Psoas muscle (tissue), 8 donors: ENCODE results near the gene EIF3J. TPM values are rescaled to one million over a fixed set of nuclear protein-coding genes. Genes with fewer than 3 reads are reported as not detected.
"Not testable (repeated sequence)": the region's sequence is repeated elsewhere in the genome, so short reads cannot be mapped to it uniquely, and the experiment has no call there.

ENCODE experiments used
- ATAC-seq, 4 donors: fragments of 200-7000 bp; cut with Tn5 transposase; one replicate each; pipeline ENCODE4 v1.9.1; 2020; ENCODE audit warnings: moderate library complexity in 3 of 4, mild to moderate bottlenecking in 2 of 4
- DNase-seq, 2 donors: peaks; one replicate each; pipeline ENCODE4 v3.0.0-alpha.2; 2020
- H3K27ac ChIP-seq: fragments of 200-600 bp; one replicate; pipeline ENCODE4 v1.8.0; 2022
- H3K27me3 ChIP-seq, 3 donors: fragments of 200-600 bp in 1 of 3; one replicate each; pipeline versions ENCODE4 v1.6.1 to v1.8.0; 2013 to 2022; ENCODE audit warnings: low read length in 2 of 3, mild to moderate bottlenecking in 2 of 3, moderate library complexity in 1 of 3; ENCODE audit not compliant: insufficient read depth in 3 of 3
- H3K36me3 ChIP-seq, 2 donors: fragments of 200-600 bp in 1 of 2; one replicate each; pipeline versions ENCODE4 v1.6.1 to v1.8.0; 2013 to 2022; ENCODE audit warnings: low read depth in 1 of 2, mild to moderate bottlenecking in 1 of 2, moderate library complexity in 1 of 2; ENCODE audit not compliant: insufficient read depth in 1 of 2
- H3K4me1 ChIP-seq: fragments of 200-600 bp; one replicate; pipeline ENCODE4 v1.8.0; 2022
- H3K4me3 ChIP-seq: fragments of 200-600 bp; one replicate; pipeline ENCODE4 v1.8.0; 2022; ENCODE audit warnings: mild to moderate bottlenecking
- H3K9me3 ChIP-seq: fragments of 200-600 bp; one replicate; pipeline ENCODE4 v1.8.0; 2022
- WGBS, 3 donors: extraction: QIAGEN DNeasy Blood & Tissue Kit; methylation state at CpG; one replicate each; pipeline versions ENCODE4 v1.1.6 to v1.1.7; 2013; 5-methylcytosine and 5-hydroxymethylcytosine counted together
- intact Hi-C, 2 donors: fragments of 100-400 bp; cut with DNase I; formaldehyde crosslinking; loops; one replicate each; pipeline versions ENCODE4 v1.11.0 to v1.14.2; 2022
- polyA plus RNA-seq, 3 donors: library from polyadenylated mRNA; stranded (reverse); fragments of 200-250 nt; gene quantifications; one replicate each; pipeline ENCODE4 v1.2.3, GENCODE V29; 2013
- total RNA-seq, 4 donors: library from RNA; stranded (reverse); fragmentation: NEBNext Ultra II Directional in 2 of 4; extraction: Animal tissue kit (Norgen Biotek cat#: 25700) in 2 of 4; gene quantifications; one replicate each; pipeline versions ENCODE4 v1.2.1 to v1.2.4, GENCODE V29; 2021 to 2023
- TF ChIP-seq, protein P1 (sequence below): fragments of 200-600 bp; IDR thresholded peaks from one replicate; pipeline ENCODE4 v1.8.0; 2022; ENCODE audit warnings: antibody characterized with exemption
- donor health status: healthy with polysubstance abuse.
- donor health status: DM: no; HTN: no; CAD: no; lungs with moderate emphysema.
- donor health status: Bipolar disorder and iron deficiency.
- donor health status: healthy.
- donor health status: DM: yes; HTN: yes; CAD: no.
- donor health status: DM: no; HTN: no; CAD: no.
- donor health status: DM: no; HTN: no; CAD: no.
- donor health status: DM: yes; HTN: yes; CAD: no.

EIF3J gene
- total and polyA plus RNA-seq, 7 donors = 123 to 238 (median 213) TPM

DNA sequence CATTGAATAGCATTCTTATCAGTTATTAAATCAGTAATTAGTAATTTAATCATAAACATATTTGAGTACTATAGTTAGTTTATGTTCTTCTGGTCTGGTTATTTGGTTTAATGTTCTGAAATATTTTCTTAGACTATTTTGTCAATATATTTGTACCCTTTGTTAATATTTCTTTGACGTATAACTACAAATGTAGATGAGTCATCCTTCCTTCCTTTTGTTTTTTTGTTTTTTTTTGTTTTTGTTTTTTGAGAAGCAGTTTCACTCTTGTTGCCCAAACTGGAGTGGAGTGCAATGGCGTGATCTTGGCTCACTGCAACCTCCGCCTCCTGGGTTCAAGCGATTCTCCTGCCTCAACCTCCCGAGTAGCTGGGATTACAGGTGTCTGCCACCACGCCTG, 17.4 kb upstream of the EIF3J start:
- H3K27me3 ChIP-seq = no peaks in the 10 kb centered on the region
- DNase-seq = no peak
- ATAC-seq = no peak
- no peaks in the 10 kb centered on the region for H3K9me3 ChIP-seq
- no peaks in the 10 kb centered on the region for H3K4me1 ChIP-seq
- H3K27ac ChIP-seq = no peak overlapping the region
- peaks cover 0 to 83% of the 10 kb centered on the region in 2 donors for H3K36me3 ChIP-seq
- intact Hi-C loops = no loop called here
- WGBS, 3 donors = 92 to 93% (median 92%) methylated on average over 6 of the region's 6 CpGs
- TF ChIP-seq, protein P1, sequence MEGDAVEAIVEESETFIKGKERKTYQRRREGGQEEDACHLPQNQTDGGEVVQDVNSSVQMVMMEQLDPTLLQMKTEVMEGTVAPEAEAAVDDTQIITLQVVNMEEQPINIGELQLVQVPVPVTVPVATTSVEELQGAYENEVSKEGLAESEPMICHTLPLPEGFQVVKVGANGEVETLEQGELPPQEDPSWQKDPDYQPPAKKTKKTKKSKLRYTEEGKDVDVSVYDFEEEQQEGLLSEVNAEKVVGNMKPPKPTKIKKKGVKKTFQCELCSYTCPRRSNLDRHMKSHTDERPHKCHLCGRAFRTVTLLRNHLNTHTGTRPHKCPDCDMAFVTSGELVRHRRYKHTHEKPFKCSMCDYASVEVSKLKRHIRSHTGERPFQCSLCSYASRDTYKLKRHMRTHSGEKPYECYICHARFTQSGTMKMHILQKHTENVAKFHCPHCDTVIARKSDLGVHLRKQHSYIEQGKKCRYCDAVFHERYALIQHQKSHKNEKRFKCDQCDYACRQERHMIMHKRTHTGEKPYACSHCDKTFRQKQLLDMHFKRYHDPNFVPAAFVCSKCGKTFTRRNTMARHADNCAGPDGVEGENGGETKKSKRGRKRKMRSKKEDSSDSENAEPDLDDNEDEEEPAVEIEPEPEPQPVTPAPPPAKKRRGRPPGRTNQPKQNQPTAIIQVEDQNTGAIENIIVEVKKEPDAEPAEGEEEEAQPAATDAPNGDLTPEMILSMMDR = no peak
- H3K4me3 ChIP-seq = no peak overlapping the region

DNA sequence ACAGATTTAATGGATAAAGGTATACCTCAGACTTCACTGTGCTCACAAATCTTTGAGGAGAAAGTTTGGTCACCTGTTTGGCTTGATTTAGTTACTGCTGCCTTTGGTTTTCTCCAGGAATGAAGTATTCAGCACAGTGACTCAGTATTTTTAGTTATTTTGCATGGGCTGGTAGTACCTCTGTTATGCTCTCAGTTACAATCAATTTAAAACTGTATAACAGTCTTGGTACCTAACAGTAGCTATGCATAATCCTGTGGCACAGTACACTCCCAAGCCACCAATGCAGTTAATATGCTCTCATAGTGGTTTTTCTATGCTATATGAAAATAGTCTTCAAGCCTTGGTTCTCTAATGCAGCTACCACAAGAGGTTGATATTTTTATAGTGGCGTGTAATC, 11.9 kb upstream of the EIF3J start:
- TF ChIP-seq, protein P1 = no peak
- Histone ChIP-seq H3K27me3 (no peaks in the 10 kb centered on the region), H3K27ac (no peak overlapping the region), H3K9me3 (no peaks in the 10 kb centered on the region), H3K4me1 (no peaks in the 10 kb centered on the region), H3K36me3 (peaks cover 0 to 90% of the 10 kb centered on the region in 2 donors), H3K4me3 (no peak overlapping the region)
- DNase-seq (no peak), ATAC-seq (no peak)
- intact Hi-C loops = no loop called here
- whole genome bisulfite sequencing, 3 donors = 96 to 100% (median 97%) methylated on average over 1 of the region's 1 CpG

DNA sequence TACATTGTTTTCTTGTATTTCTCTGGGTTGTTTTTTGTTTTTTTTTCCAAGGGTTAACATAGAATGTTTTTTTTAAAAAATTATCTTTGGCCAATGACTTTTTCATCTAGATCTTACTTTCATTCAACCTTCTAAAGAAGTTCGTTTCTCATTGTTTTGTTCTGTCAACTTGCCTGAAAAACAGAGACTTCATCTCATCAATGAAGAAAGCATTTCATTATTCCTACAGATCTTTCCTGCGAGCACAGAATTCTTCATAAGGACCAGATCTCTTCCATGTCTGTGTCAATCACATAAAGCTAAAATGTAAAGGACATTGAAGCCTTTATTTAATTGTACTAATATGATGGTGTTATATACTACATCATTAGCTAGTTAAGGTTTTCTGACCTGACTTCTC, 9.7 kb upstream of the EIF3J start:
- Histone ChIP-seq H3K27me3 (no peaks in the 10 kb centered on the region), H3K36me3 (peaks cover 0 to 86% of the 10 kb centered on the region in 2 donors), H3K4me3 (no peak overlapping the region), H3K27ac (no peak overlapping the region), H3K4me1 (no peaks in the 10 kb centered on the region), H3K9me3 (no peaks in the 10 kb centered on the region)
- no peak for ATAC-seq
- TF ChIP-seq, protein P1 = no peak
- WGBS, 3 donors = 81 to 89% (median 84%) methylated on average over 2 of the region's 2 CpGs
- DNase-seq = no peak
- intact Hi-C loops = no loop called here

DNA sequence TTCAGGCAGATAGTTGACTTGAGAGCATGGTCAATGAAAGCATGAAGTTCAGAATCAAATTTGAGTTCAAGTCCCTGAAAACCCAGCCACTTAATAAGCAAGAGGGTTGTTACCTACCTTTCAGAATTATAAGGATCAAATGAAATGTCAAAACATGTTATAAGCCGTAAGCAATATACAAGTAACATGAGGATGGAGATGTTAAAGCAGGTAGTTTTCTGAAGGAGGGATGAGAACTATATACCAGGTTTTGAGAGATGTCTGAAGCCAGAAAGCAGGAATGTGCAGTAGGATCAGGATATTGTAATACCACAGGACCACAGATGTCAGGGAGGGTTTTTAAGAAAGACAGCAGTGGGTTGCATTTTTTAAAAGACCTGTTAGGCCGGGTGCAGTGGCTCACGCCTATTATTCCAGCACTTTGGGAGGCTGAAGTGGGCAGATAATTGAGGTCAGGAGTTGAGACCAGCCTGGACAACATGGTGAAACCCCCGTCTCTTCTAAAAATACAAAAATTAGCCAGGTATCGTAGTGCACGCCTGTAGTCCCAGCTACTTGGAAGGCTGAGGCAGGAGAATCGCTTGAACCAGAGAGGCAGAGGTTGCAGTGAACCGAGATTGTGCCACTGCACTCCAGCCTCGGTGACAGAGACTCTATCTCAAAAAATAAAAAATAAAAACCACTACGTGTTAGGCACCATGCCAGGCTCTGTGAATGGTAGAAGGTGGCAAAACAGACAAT, 6.9 kb upstream of the EIF3J start:
- TF ChIP-seq, protein P1 = no peak
- no peak overlapping the region for H3K4me3 ChIP-seq
- ATAC-seq (no peak), DNase-seq (no peak)
- peaks cover 4% of the 10 kb centered on the region for H3K4me1 ChIP-seq
- WGBS, 3 donors = 70 to 79% (median 73%) methylated on average over 10 of the region's 10 CpGs
- H3K27ac ChIP-seq = no peak overlapping the region
- peaks cover 0 to 83% of the 10 kb centered on the region in 2 donors for H3K36me3 ChIP-seq
- intact Hi-C loops = no loop called here
- H3K27me3 ChIP-seq = no peaks in the 10 kb centered on the region
- no peaks in the 10 kb centered on the region for H3K9me3 ChIP-seq

DNA sequence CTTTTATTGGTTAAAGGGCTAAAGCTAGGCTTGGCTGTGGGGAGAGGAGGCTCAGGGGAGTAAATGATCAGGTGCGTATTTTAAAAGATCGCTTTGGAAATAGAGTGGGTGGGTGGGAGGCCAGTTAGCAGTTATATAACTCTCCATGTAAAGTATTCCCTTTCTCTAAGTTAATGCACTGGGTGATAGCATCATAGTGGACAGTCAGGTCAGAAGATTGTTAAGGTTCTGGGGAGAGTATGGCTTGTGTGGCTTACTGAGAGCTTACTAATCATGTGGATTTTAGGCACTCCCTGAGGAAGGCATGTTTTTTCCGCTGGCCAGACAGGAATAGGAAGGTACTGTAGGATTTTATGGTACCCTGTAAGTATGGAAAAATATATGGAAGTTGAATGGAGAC, 6.3 kb upstream of the EIF3J start:
- intact Hi-C loops = no loop called here
- Histone ChIP-seq H3K36me3 (peaks cover 0 to 82% of the 10 kb centered on the region in 2 donors), H3K4me1 (peaks cover 9% of the 10 kb centered on the region), H3K27me3 (no peaks in the 10 kb centered on the region), H3K27ac (no peak overlapping the region), H3K4me3 (no peak overlapping the region), H3K9me3 (no peaks in the 10 kb centered on the region)
- no peak for ATAC-seq
- TF ChIP-seq, protein P1 = no peak
- DNase-seq = no peak
- 95 to 97% (median 97%) methylated on average over 3 of the region's 3 CpGs for WGBS, 3 donors

DNA sequence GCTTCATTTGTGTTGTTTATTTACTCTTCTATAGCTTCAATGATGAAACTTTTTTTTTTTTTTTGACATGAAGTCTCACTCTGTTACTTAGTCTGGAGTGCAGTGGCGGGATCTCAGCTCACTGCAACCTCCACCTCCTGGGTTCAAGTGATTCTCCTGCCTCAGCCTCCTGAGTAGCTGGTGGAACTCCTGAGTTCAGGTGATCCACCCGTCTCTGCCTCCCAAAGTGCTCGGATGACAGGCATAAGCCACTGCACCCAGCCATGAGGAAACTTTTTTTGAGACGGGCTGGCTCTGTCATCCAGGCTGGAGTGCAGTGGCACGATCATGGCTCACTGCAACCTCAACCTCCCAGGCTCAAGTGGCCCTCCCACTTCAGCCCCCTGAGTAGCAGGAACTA, 4.7 kb upstream of the EIF3J start:
- DNase-seq, H3K9me3 ChIP-seq, H3K4me3 ChIP-seq, H3K27ac ChIP-seq, H3K27me3 ChIP-seq, H3K4me1 ChIP-seq, intact Hi-C loops, ATAC-seq: not testable (repeated sequence)
- peaks cover 0 to 66% of the 10 kb centered on the region in 2 donors for H3K36me3 ChIP-seq
- 87 to 95% (median 94%) methylated on average over 5 of the region's 5 CpGs for WGBS, 3 donors
